GM12878 (cell line): Measurements from ENCODE around the gene ACACA. TPM values are rescaled to one million over a fixed set of nuclear protein-coding genes. Genes with fewer than 3 reads are reported as not detected.

ENCODE experiments used
- CBFB ChIP-seq: IDR thresholded peaks from 2 replicates; pipeline ENCODE4 v1.6.1; 2016; ENCODE audit warnings: antibody characterized with exemption, low read depth
- E4F1 ChIP-seq: fragments of 450-650 bp; IDR thresholded peaks from 2 replicates; pipeline ENCODE4 v1.6.1; 2018; ENCODE audit warnings: borderline replicate concordance, mild to moderate bottlenecking; ENCODE audit not compliant: partially characterized antibody
- FOXM1 ChIP-seq: IDR thresholded peaks from 2 replicates; pipeline ENCODE4 v1.6.1; 2012; ENCODE audit warnings: low read depth, mild to moderate bottlenecking, inconsistent platforms, low read length, moderate library complexity
- HCFC1 ChIP-seq: fragments of 150-350 bp; IDR thresholded peaks from 2 replicates; pipeline ENCODE4 v1.6.1; 2014; ENCODE audit warnings: low read length
- HDAC6 ChIP-seq: fragments of 200-600 bp; sonication (generic); IDR thresholded peaks from one replicate; pipeline ENCODE4 v1.8.0; 2017; ENCODE audit warnings: antibody characterized with exemption; ENCODE audit not compliant: unreplicated experiment
- KAT2A ChIP-seq: conservative IDR thresholded peaks from 2 replicates; pipeline ENCODE4 v1.6.1; 2011; ENCODE audit warnings: low read depth, low read length; ENCODE audit not compliant: control insufficient read depth
- NBN ChIP-seq: fragments of 450-650 bp; IDR thresholded peaks from 2 replicates; pipeline ENCODE4 v1.6.1; 2016
- PBX3 ChIP-seq: IDR thresholded peaks from 2 replicates; pipeline ENCODE4 v1.6.1; 2011; ENCODE audit warnings: mild to moderate bottlenecking, low read depth, low read length, moderate library complexity; ENCODE audit not compliant: insufficient replicate concordance
- RAD21 ChIP-seq: IDR thresholded peaks from 2 replicates; pipeline ENCODE4 v1.6.1; 2011; ENCODE audit warnings: mild to moderate bottlenecking, low read depth, low read length, moderate library complexity; ENCODE audit not compliant: insufficient read depth
- RCOR1 ChIP-seq: conservative IDR thresholded peaks from 2 replicates; pipeline ENCODE4 v1.6.1; 2012; ENCODE audit warnings: low read depth, low read length, improper control_type of control experiment
- RUNX3 ChIP-seq: IDR thresholded peaks from 2 replicates; pipeline ENCODE4 v1.6.1; 2012; ENCODE audit warnings: low read length, inconsistent platforms
- SMARCA5 ChIP-seq: fragments of 450-650 bp; IDR thresholded peaks from 2 replicates; pipeline ENCODE4 v1.6.1; 2017; ENCODE audit warnings: mild to moderate bottlenecking
- TCF7 ChIP-seq: IDR thresholded peaks from 2 replicates; pipeline ENCODE4 v1.6.1; 2014; ENCODE audit warnings: antibody characterized with exemption, borderline replicate concordance
- YY1 ChIP-seq: IDR thresholded peaks from 2 replicates; pipeline ENCODE4 v1.6.1; 2011; ENCODE audit warnings: low read depth, mild to moderate bottlenecking, low read length
- polyA plus RNA-seq, 11 experiments: library from polyadenylated mRNA; depleted of rRNA in 4 of 11; unstranded in 6 of 11; stranded (reverse) in 5 of 11; fragments of >200 nt; fragmentation: Nextera tagmentation in 4 of 11; fragmentation: Illumina TruSeq in 1 of 11; extraction: Ambion mirVana in 4 of 11; extraction: Trizol in 1 of 11; gene quantifications; 1 replicate in 1 of 11; 2 replicates in 10 of 11; pipeline versions ENCODE4 v1.2.1 to v1.2.3, GENCODE V29; 2011 to 2016; ENCODE audit warnings: inconsistent platforms in 2 of 11, missing spikeins in 2 of 11, low read depth in 1 of 11
- total RNA-seq, 4 experiments: library from RNA; depleted of rRNA in 3 of 4; stranded (reverse); fragments of >200 nt in 3 of 4; fragmentation: Illumina TruSeq in 1 of 4; extraction: Trizol in 1 of 4; gene quantifications; 2 replicates each; pipeline versions ENCODE4 v1.2.1 to v1.2.3, GENCODE V29; 2013 to 2021

Gene ACACA
- total and polyA plus RNA-seq, 10 of the 15 experiments (the other 5 are each of a cell fraction or from before 2014, with no cell fraction given) = 12.9 to 74.2 (median 32.0) TPM

GRCh38 chr17:37047631-37048104, 359.0 kb downstream of the ACACA start (continued):
- TF ChIP-seq HDAC6 = no peak
- TF ChIP-seq RAD21 = peak; percentile 79
- peak; percentile 97 for TF ChIP-seq RUNX3
- TF ChIP-seq CBFB = peak; percentile 93
- no peak for TF ChIP-seq E4F1
- TF ChIP-seq RCOR1 = no peak
- 0 out of 2 replicates have a peak, but pooled peaks have one; percentile 22 for TF ChIP-seq NBN
- TF ChIP-seq YY1 = peak; percentile 73
- TF ChIP-seq PBX3 = peak; percentile 57
- no peak for TF ChIP-seq FOXM1
- TF ChIP-seq SMARCA5 = 0 out of 2 replicates have a peak, but pooled peaks have one; percentile 15
- no peak for TF ChIP-seq TCF7
- TF ChIP-seq HCFC1 = no peak
- TF ChIP-seq KAT2A = no peak
